ENCODE results near the gene GABBR1.

DNA sequence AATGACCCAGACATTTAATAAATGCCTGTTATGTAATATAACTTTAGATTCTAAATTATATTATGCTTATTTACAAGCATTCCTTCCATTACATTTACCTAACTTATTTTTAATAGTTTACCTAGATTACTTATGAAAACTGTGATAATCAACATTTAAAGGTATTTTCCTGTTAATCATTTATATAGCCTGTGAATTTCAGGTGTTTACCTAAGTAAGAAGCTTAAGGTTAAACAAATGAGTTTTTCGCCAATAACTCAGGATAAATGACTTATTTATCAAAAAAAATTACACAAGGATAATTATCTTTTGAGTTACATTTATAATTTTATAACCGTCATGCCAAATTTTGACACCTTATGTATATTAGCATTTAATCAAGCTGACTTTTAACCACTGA lies 108.9 kb downstream of the GABBR1 start:
- TF ChIP-seq, protein P1, sequence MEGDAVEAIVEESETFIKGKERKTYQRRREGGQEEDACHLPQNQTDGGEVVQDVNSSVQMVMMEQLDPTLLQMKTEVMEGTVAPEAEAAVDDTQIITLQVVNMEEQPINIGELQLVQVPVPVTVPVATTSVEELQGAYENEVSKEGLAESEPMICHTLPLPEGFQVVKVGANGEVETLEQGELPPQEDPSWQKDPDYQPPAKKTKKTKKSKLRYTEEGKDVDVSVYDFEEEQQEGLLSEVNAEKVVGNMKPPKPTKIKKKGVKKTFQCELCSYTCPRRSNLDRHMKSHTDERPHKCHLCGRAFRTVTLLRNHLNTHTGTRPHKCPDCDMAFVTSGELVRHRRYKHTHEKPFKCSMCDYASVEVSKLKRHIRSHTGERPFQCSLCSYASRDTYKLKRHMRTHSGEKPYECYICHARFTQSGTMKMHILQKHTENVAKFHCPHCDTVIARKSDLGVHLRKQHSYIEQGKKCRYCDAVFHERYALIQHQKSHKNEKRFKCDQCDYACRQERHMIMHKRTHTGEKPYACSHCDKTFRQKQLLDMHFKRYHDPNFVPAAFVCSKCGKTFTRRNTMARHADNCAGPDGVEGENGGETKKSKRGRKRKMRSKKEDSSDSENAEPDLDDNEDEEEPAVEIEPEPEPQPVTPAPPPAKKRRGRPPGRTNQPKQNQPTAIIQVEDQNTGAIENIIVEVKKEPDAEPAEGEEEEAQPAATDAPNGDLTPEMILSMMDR (IDR thresholded peaks at IDR 0.05), result no peak
- no peak for TF ChIP-seq POLR2AphosphoS5 (IDR thresholded peaks at IDR 0.05)

Measured in breast epithelium (tissue), 3 donors.